ENCODE data around the gene IDH2.
A peak's percentile ranks its signal among the peaks of the same experiment; 100 is the strongest.

Gene IDH2

DNA sequence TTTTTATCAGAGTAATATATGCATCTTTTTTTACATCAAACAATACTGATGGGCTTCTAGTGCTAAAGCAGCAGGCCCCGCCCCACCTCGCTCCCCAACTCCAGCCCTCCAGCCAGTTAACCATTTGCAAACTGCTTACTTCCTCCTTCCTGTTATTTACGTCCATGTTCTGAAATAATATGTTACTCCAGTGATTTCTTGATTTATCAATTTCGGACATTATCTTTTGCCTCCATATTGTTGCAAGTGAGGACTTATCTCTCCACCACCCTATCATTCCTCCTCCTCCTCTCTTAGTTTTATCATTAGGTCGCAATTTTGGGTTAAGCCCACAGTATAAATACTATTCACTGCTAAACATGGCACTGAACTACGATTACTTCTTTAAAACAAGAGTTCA is 61.6 kb downstream of the IDH2 start:
- no peak for DNase-seq

DNA sequence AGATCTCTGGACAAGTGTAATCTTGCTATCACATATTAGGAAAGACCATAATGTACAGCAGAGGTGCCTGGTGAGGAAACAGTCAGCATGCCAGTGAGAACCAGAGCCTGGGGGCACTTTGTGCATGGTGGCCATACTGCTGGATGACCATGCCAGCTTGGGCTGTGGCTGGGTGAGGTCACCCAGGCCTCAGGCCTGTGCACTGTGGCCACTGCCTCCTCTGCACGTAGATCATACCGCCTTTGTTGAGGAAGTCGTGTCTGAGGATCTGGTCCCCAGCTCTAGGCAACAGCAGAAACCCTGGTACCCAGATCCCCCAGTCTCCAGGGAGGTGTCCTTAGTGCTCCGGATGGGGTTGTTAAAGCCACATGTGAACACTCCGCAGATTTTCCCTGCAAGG is 62.3 kb downstream of the IDH2 start:
- no peak for DNase-seq

DNA sequence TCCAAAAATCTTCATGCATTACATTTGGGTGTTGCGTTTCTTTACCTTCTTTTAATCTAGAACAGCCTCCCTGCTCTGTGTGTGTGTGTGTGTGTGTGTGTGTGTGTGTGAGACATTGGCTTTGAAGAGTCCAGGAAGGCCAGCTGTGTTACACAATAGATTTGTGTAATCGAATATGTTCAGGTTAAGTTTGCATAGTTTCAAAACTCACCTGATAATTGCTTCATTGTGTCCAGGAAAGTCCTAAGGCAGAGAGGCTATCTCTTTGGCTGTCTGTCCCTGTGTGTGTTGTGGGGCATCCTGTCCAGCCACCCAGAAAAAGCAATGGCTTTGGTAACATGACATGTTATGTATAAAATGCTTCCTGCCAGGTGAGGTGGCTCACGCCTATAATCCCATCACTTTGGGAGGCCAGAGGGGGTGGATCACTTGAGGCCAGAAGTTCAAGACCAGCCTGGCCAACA is 63.6 kb downstream of the IDH2 start:
- no peak for DNase-seq

DNA sequence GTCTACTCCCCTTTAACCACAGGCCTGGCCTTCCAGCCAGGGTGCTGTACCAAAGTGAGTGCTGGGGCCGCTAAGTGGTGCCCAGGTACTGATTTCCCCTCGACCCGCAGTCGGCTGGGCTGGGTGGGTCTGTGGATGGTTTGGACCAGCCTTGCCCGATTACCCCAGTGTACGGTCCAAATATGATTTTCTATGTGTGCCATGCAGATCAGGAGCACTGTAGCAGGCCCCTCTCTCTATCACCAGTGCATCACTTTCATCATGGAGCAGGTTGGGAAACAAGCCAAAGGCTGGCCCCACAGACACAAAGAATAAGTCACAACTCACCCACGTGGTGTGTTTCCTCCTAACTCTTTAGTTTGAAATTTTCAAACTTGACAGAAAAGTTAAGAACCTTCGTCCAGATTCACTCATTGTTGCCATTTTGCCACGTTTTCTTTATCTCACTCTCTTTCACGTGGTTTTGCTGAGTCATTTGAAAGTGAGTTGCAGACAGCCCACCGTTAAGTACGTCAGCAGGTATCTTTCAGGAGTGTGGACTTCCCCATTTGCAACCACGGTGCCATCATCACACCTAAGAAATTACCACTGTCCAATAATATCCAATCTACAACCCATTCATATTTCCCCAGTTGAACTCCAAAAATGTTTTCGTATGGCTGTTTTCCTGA is 64.2 kb downstream of the IDH2 start:
- no peak for DNase-seq

DNA sequence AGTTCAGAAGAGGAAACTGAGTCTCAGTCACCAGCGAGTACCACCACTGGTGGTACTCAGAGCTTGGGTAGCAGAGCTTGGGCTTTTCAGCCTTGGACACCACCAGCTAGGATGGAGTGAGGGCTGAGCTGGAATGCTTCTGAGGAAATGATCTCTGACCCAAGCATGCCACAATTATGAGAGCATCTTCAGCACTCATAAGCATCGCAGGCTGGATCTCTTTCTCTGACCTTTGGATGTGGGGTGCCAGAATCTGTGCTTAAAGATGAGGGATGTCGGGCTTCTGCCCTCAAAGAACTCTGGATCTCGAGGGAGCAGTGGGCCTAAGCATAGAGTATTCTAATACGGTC is 64.8 kb downstream of the IDH2 start:
- DNase-seq, result no peak

DNA sequence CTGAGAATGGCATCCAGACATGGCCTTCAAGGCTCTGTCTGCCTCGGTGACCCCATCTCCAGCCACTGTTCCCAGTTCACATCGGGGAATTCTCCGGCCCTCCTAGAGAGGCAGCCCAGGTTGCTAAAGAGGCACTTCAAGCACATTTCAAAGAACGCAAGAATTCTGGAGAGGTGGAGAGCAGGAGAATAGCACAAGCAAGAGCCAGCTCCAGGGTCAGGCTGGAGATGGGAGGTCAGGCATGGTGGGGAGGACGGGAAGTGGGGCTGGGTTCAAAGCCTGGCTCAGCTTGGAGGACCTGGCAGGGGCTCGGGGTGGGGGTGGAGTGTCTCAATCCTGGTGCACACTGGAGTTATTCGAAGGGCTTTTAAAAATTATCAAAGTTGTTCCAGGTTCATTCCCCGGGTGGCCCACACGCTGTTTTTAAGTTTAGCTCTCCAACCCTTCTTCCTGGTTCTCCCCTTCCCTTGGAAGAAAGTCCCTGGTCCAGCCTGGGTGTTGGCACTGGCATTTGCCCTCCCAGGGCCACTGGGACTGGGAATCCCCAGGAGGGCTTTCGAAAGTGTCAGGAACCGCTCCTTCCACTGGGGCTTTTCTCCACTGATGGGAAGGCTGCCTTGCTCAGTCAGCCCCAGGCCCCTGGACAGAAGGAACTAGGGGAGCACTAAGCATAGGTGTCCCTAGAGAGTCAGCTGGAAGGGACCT is 65.3 kb downstream of the IDH2 start:
- no peak for DNase-seq

DNA sequence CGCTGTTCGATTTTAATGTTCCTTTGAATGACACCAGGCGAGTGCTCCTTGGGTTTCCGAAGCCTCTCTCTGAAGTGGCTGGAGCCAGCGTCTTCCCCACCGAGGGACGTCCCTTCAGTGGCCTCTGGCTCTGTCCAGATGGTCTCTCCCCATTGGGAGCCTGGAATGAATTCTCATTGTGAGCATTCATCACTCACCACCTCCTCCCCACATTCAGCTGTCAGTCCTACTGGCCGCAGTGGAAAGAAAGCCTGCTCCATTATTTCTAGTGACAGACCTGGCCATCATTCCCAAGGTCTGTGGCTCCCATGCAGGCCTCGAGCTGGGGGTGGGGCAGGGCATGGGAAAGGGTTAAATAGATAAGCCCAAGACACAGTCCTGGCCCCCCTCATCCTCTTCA is 65.9 kb downstream of the IDH2 start:
- DNase-seq, result no peak

DNA sequence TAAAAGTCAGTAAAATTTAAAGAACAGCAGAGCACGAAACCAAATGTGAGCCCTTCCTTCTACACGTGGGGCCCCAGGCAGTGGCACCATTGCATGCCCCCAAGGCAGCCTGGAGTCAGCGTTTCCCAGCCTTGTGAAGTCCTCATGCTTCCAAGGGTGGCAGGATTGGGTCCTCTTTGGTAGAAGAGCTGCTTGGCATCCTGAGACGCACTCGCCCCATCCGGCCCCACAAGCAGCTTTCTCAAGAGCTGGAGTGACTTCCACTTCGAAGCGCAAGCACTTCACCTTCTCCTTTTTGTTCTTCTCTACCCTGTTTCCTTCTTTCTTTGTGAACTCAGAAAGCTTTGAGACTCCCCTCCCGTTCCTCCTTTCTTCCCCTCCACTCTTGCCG is 66.4 kb downstream of the IDH2 start:
- no peak for DNase-seq

DNA sequence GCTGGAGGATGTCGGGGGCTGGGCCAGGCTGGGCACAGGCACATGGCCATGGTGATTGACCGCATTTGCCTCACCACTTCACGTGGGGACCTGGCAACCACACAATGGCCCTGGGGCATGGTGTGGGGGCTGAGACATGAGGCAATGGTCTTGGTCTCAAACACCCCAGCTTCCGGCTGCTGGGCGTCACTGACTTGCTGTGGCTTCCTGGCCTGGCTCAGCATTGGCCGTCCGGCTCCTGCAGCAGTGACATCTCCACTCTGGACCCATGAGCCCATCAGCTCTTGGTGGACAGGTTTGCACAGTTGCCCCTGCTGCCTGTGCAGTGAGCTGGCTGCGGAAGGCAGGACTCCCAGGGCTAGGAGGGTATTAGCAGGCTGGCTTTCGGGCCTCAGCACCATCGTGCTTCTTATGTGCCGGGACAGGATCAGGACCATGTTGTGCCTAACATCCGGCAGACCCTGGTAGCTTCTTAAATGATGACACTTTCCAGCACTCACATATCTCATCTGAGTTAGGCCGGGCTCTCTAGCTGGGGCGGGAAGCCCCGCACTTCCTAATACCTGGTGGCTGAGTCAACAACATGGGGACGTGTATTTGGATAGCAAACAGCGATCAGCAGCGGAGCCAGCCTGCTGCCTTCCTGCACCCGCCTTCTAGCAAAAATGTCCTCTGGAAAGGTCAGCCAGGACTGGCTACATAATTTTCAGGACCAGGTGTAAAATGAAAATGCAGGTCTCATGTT is 67.0 kb downstream of the IDH2 start:
- peak; percentile 62 for DNase-seq

DNA sequence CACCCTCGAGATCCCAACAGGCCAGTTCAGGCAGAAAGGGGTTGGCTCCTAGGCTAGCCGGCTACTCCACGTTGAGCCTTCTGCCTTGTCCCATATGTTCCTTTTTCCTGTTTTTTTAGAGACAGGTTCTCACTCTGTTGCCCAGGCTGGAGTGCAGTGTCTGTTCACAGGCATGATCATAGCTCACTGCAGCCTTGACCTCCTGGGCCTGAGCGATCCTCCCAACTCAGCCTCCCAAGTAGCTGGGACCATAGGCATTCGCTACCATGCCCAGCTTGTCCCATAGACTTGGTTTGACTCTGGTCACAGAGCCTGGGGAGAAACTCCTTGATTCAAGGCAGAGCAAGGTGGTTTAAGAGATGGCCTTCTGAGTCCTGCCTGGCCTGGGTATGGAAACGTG is 68.8 kb downstream of the IDH2 start:
- DNase-seq, result no peak

All from NCI-H774 (cell line).